Measurements from ENCODE around the gene ATP23.

Gene ATP23

DNA sequence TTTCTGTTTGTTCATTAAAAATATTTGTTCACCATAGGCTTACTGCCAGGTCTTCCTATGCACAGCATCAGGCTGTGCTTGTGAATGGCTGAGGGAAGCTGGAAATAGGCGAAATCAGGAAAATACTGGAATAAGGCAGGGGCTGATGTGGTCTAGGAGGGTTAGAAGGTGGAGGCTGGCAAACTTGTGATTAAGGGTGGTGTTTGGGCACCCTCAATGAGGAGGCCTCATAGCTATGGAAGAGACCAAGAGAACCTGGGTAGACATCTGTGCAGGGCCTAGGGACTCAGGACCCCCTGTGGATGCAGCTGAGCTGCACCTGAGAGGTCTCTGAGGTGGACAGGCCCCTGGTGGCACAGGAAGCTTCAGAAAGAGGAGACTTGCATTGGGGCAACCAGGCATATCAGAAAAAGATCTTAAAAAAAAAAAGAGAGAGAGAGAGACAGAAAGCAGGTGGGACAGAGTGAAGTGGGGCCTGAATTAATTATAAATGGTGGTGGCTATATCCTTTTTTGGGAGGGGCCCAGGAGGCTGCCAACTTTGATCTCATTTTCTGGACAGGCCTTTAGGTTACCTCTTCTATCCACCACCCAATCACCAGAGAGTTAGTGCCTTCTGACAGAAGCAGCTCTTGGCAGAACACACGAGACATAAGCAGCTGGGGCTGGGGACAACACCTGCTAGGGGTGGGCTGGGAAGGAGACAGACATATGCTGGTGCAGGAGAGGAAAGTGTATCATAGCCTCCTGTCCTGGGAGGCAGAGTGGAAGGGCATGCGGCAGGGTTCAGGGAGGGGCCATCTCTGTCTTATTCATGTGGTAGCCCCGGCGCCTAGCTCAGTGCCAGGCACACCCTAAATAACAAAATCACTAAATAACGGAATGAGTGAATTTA, 46.7 kb upstream of the ATP23 start:
- no peak for TF ChIP-seq EZH2phosphoT487 (IDR thresholded peaks at IDR 0.05; ENCODE audit: borderline replicate concordance)
- TF ChIP-seq, protein P1, sequence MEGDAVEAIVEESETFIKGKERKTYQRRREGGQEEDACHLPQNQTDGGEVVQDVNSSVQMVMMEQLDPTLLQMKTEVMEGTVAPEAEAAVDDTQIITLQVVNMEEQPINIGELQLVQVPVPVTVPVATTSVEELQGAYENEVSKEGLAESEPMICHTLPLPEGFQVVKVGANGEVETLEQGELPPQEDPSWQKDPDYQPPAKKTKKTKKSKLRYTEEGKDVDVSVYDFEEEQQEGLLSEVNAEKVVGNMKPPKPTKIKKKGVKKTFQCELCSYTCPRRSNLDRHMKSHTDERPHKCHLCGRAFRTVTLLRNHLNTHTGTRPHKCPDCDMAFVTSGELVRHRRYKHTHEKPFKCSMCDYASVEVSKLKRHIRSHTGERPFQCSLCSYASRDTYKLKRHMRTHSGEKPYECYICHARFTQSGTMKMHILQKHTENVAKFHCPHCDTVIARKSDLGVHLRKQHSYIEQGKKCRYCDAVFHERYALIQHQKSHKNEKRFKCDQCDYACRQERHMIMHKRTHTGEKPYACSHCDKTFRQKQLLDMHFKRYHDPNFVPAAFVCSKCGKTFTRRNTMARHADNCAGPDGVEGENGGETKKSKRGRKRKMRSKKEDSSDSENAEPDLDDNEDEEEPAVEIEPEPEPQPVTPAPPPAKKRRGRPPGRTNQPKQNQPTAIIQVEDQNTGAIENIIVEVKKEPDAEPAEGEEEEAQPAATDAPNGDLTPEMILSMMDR (conservative IDR thresholded peaks at IDR 0.05; ENCODE audit: low read length) = no peak
- no peaks in the 10 kb centered on the region for H3K9me3 ChIP-seq (ENCODE audit: insufficient read depth, low read depth, low read length)
- no peaks in the 10 kb centered on the region for H3K36me3 ChIP-seq (ENCODE audit: insufficient read depth, low read length)
- H3K4me1 ChIP-seq (ENCODE audit: insufficient read depth, low read length, poor library complexity, severe bottlenecking) = peaks cover 52% of the 10 kb centered on the region
- H3K9me2 ChIP-seq (replicated peaks; ENCODE audit: low read depth, low read length) = no peaks in the 10 kb centered on the region
- H3K79me2 ChIP-seq (ENCODE audit: insufficient read depth, low read length) = no peaks in the 10 kb centered on the region
- 0 out of 2 replicates have a peak, but pooled peaks cover 9% of the 10 kb centered on the region for H3F3A ChIP-seq (ENCODE audit: low read depth)
- peak overlapping the region; percentile 18 for H3K9ac ChIP-seq (ENCODE audit: low read depth, low read length, poor library complexity, severe bottlenecking)
- no peak overlapping the region for H3K4me2 ChIP-seq (ENCODE audit: low read depth, low read length, poor library complexity, severe bottlenecking)
- H3K27me3 ChIP-seq (ENCODE audit: insufficient read depth, low read length, poor library complexity, severe bottlenecking) = no peaks in the 10 kb centered on the region
- no peaks in the 10 kb centered on the region for H4K20me1 ChIP-seq (ENCODE audit: insufficient read depth, low read length, poor library complexity, severe bottlenecking)
- peak overlapping the region; percentile 56; the same call in 1 of the 2 replicates for H2AFZ ChIP-seq (ENCODE audit: low read length)
- H3K4me3 ChIP-seq (ENCODE audit: low read length, poor library complexity, severe bottlenecking) = no peak overlapping the region

DNA sequence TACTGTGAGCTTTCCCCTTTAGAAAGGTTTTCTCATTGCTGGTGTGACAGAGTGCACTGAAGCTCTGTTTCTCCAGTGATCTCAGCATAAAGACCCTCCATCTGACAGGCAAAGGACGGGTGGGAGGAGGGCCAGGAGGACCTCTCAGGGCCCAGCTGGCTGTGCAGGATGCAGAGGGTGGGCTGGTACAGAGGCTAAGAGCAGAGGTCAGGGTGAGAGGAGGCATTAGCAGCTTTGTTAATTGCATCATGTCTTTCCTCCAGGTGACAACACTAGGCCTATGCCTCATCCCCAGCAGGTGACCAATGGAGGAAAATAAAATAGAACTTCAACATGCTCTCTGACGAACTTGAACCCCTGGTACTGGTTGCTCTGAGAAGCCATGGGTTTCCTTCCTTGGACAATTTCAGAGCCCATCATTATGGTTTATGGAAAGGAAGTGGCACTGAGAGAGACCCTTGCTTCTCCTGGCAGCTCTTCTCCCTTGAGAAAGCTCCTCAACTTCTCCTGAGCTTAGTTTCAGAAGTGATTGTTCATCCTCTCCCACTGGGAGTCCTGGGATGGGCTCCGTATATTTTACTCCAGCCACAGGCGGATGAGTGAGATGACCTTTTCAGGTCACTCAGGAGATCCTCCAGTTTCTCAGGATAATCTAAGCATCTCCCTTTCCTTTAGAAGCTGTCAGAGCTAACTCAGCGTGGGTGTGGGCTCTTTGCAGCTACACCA, 45.8 kb upstream of the ATP23 start:
- Histone ChIP-seq H3K9ac (ENCODE audit: low read depth, low read length, poor library complexity, severe bottlenecking) (peak overlapping the region; percentile 18), H3K4me1 (ENCODE audit: insufficient read depth, low read length, poor library complexity, severe bottlenecking) (peaks cover 54% of the 10 kb centered on the region), H2AFZ (ENCODE audit: low read length) (no peak overlapping the region), H3K4me2 (ENCODE audit: low read depth, low read length, poor library complexity, severe bottlenecking) (no peak overlapping the region), H3K36me3 (ENCODE audit: insufficient read depth, low read length) (no peaks in the 10 kb centered on the region), H4K20me1 (ENCODE audit: insufficient read depth, low read length, poor library complexity, severe bottlenecking) (no peaks in the 10 kb centered on the region), H3F3A (ENCODE audit: low read depth) (0 out of 2 replicates have a peak, but pooled peaks cover 9% of the 10 kb centered on the region), H3K79me2 (ENCODE audit: insufficient read depth, low read length) (no peaks in the 10 kb centered on the region), H3K9me2 (replicated peaks; ENCODE audit: low read depth, low read length) (no peaks in the 10 kb centered on the region), H3K4me3 (ENCODE audit: low read length, poor library complexity, severe bottlenecking) (no peak overlapping the region), H3K9me3 (ENCODE audit: insufficient read depth, low read depth, low read length) (no peaks in the 10 kb centered on the region), H3K27me3 (ENCODE audit: insufficient read depth, low read length, poor library complexity, severe bottlenecking) (no peaks in the 10 kb centered on the region)
- TF ChIP-seq, protein P1 (conservative IDR thresholded peaks at IDR 0.05; ENCODE audit: low read length) = no peak
- TF ChIP-seq EZH2phosphoT487 (IDR thresholded peaks at IDR 0.05; ENCODE audit: borderline replicate concordance) = no peak

DNA sequence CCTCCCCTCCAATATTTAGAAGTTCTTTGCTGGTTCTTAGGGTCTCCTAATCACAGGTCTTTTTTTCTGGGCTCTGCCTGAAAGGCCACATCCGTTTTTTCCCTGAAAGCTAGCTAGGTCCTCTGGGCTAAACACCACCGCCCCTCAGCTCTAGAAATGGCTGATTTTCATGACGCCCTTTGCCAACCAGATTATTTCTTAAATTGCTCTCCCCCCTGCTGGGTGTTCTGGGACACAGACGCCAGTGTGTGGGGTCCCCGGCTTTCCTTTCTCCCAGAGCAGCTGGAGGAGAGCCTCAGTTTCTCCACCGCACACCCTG, 45.3 kb upstream of the ATP23 start:
- TF ChIP-seq EZH2phosphoT487 (IDR thresholded peaks at IDR 0.05; ENCODE audit: borderline replicate concordance) = no peak
- TF ChIP-seq, protein P1 (conservative IDR thresholded peaks at IDR 0.05; ENCODE audit: low read length) = no peak
- Histone ChIP-seq H3K9ac (ENCODE audit: low read depth, low read length, poor library complexity, severe bottlenecking) (no peak overlapping the region), H3F3A (ENCODE audit: low read depth) (0 out of 2 replicates have a peak, but pooled peaks cover 9% of the 10 kb centered on the region), H4K20me1 (ENCODE audit: insufficient read depth, low read length, poor library complexity, severe bottlenecking) (no peaks in the 10 kb centered on the region), H2AFZ (ENCODE audit: low read length) (no peak overlapping the region), H3K79me2 (ENCODE audit: insufficient read depth, low read length) (no peaks in the 10 kb centered on the region), H3K4me1 (ENCODE audit: insufficient read depth, low read length, poor library complexity, severe bottlenecking) (peaks cover 54% of the 10 kb centered on the region), H3K9me2 (replicated peaks; ENCODE audit: low read depth, low read length) (no peaks in the 10 kb centered on the region), H3K27me3 (ENCODE audit: insufficient read depth, low read length, poor library complexity, severe bottlenecking) (no peaks in the 10 kb centered on the region), H3K4me3 (ENCODE audit: low read length, poor library complexity, severe bottlenecking) (no peak overlapping the region), H3K9me3 (ENCODE audit: insufficient read depth, low read depth, low read length) (no peaks in the 10 kb centered on the region), H3K36me3 (ENCODE audit: insufficient read depth, low read length) (no peaks in the 10 kb centered on the region), H3K4me2 (ENCODE audit: low read depth, low read length, poor library complexity, severe bottlenecking) (no peak overlapping the region)
